Measurements from ENCODE around the gene ZNF518B.
"Not testable (repeated sequence)": the region's sequence is repeated elsewhere in the genome, so short reads cannot be mapped to it uniquely, and the experiment has no call there.

ZNF518B gene

DNA sequence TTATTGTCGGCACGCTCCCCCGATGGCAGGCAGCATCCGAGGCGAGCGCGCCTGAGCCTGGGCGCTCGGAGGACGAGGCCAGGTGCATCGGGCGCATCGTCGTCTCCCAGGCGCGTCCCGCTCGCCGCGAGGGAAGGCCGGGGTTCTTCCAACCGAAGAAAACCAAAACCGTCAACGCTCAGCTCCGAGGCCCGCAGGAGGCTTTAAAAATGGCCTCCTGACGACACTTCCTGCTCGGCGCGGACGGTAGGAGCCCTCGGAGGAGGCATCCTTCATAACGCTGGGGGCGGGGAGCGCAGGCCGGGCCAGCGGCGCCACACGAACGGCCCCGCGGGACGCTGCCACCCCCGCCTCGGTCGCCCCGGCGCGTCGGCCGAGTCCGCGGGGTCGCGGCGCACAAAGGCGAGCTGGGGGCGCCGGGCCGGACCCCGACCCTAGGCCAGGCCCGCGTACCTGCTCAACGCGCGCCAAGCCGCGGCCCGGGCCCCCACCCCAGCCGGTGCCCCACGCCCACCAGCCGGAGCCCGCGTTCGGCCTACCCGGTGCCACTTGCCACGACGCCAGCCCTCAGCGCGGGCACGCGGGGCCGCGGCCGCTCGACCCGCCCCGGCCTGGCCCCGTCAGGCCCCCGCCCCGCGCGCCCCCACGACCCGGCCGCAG, 501 bp downstream of the ZNF518B start:
- peak overlapping the region; percentile 75 to 76 for H3K4me3 ChIP-seq (ENCODE audit: low read length in 2 of 2)
- peaks cover 3 to 5% of the 10 kb centered on the region in 2 donors for H3K9me3 ChIP-seq (ENCODE audit: control insufficient read depth in 2 of 2, low read length in 2 of 2)
- no peak overlapping the region for H3K27ac ChIP-seq (ENCODE audit: low read length)
- peaks cover 14% of the 10 kb centered on the region for H3K4me1 ChIP-seq (ENCODE audit: control insufficient read depth, insufficient read depth, low read length)
- peaks cover 11 to 16% of the 10 kb centered on the region in 2 donors for H3K36me3 ChIP-seq (ENCODE audit: control insufficient read depth in 2 of 2, insufficient read depth in 2 of 2, low read length in 2 of 2)
- H3K27me3 ChIP-seq (ENCODE audit: control insufficient read depth in 1 of 2, insufficient read depth in 2 of 2, low read length in 2 of 2) = peaks cover 8 to 14% of the 10 kb centered on the region in 2 donors
- peak overlapping the region in 1 of 2 donors; percentile 38 for H3K9ac ChIP-seq (ENCODE audit: low read length in 2 of 2)

DNA sequence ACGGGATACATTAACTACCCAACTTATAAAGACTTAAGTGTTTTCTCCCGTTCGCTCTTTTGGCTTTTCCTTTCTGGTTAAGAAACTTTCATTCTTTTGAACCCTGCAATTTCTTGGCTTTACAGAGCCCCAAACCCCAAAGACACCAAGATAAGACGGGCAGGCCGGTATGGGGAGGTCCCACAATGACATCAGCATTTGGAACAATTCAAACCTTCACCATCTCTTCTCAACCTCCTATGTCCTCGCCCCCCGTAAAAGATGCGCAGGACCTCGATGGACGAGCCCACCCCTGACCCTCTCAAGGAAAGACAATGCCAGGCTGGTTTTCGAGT, 999 bp downstream of the ZNF518B start:
- Histone ChIP-seq H3K9ac (ENCODE audit: low read length in 2 of 2) (peak overlapping the region in 1 of 2 donors; percentile 38), H3K36me3 (ENCODE audit: control insufficient read depth in 2 of 2, insufficient read depth in 2 of 2, low read length in 2 of 2) (peaks cover 12 to 16% of the 10 kb centered on the region in 2 donors), H3K4me1 (ENCODE audit: control insufficient read depth, insufficient read depth, low read length) (peaks cover 9% of the 10 kb centered on the region), H3K4me3 (ENCODE audit: low read length in 2 of 2) (peak overlapping the region; percentile 75 to 76), H3K27ac (ENCODE audit: low read length) (no peak overlapping the region), H3K27me3 (ENCODE audit: control insufficient read depth in 1 of 2, insufficient read depth in 2 of 2, low read length in 2 of 2) (peaks cover 7 to 11% of the 10 kb centered on the region in 2 donors), H3K9me3 (ENCODE audit: control insufficient read depth in 2 of 2, low read length in 2 of 2) (peaks cover 4 to 5% of the 10 kb centered on the region in 2 donors)

DNA sequence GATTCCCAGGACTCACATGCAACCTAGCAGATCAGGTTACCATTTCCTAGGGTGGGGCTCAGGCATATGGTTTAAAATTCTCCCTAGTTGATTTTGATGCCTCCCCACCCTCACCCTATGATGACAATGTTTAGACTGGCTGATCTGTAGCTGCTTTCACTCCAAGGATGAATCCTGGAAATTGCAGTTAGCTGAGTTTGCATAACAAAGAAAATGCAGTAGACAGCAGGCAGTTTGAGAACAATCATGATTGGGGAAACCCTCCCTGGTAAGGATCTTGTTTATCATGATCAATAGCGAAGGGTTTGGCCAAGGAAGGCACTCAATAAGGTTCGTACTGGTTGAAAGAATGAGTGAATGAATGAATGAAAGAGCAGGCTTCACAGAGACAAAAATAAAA, 2.1 kb downstream of the ZNF518B start:
- peaks cover 5 to 10% of the 10 kb centered on the region in 2 donors for H3K9me3 ChIP-seq (ENCODE audit: control insufficient read depth in 2 of 2, low read length in 2 of 2)
- peaks cover 17 to 24% of the 10 kb centered on the region in 2 donors for H3K36me3 ChIP-seq (ENCODE audit: control insufficient read depth in 2 of 2, insufficient read depth in 2 of 2, low read length in 2 of 2)
- no peak overlapping the region for H3K9ac ChIP-seq (ENCODE audit: low read length in 2 of 2)
- peaks cover 0 to 2% of the 10 kb centered on the region in 2 donors for H3K27me3 ChIP-seq (ENCODE audit: control insufficient read depth in 1 of 2, insufficient read depth in 2 of 2, low read length in 2 of 2)
- no peak overlapping the region for H3K27ac ChIP-seq (ENCODE audit: low read length)
- H3K4me1 ChIP-seq (ENCODE audit: control insufficient read depth, insufficient read depth, low read length) = peaks cover 5% of the 10 kb centered on the region
- H3K4me3 ChIP-seq (ENCODE audit: low read length in 2 of 2) = no peak overlapping the region

DNA sequence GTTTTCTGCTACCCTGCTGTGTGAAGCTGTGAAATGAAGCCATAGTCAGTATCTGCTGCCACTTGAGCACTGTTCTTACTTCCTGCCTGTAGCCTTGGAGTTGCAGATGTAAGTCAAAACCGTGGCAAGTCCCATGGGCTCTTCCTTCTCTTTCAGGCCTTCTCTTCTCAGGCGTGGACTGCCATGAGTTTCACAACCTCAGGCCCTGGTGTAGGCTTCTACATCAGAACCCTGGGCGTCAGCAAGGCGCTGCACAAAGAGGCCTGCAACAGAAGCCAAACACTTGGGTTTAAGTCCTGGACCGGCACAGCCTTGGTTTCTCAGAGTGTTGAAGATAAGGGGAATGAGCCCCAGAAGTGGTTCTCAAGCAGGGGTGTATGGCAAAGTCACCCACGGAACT, 2.5 kb downstream of the ZNF518B start:
- H3K36me3 ChIP-seq (ENCODE audit: control insufficient read depth in 2 of 2, insufficient read depth in 2 of 2, low read length in 2 of 2) = peaks cover 20 to 28% of the 10 kb centered on the region in 2 donors
- H3K4me1 ChIP-seq (ENCODE audit: control insufficient read depth, insufficient read depth, low read length) = peaks cover 5% of the 10 kb centered on the region
- H3K4me3 ChIP-seq (ENCODE audit: low read length in 2 of 2) = no peak overlapping the region
- H3K27ac ChIP-seq (ENCODE audit: low read length) = no peak overlapping the region
- no peak overlapping the region for H3K9ac ChIP-seq (ENCODE audit: low read length in 2 of 2)
- H3K9me3 ChIP-seq (ENCODE audit: control insufficient read depth in 2 of 2, low read length in 2 of 2) = peaks cover 5 to 12% of the 10 kb centered on the region in 2 donors
- peaks cover 0 to 2% of the 10 kb centered on the region in 2 donors for H3K27me3 ChIP-seq (ENCODE audit: control insufficient read depth in 1 of 2, insufficient read depth in 2 of 2, low read length in 2 of 2)

DNA sequence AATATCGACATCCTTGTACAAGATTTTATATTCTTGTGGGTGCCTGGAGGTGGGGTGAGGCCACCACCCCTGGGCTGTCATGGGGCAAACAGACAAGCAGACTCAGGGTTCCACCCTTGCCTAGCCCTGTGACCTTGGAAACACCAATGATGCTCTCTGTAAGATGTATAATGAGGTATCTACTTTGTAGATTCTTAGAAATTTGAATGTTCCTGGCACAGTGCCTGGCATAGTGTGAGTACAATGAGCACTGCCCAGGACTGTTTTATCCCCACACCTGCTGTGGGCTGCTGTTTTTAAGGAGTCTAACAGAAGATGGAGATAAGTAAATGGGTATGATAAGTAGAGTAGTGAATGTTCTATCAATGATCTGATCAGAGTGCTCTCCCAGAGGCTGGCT, 3.1 kb downstream of the ZNF518B start:
- H3K36me3 ChIP-seq (ENCODE audit: control insufficient read depth in 2 of 2, insufficient read depth in 2 of 2, low read length in 2 of 2) = peaks cover 20 to 29% of the 10 kb centered on the region in 2 donors
- H3K27ac ChIP-seq (ENCODE audit: low read length) = no peak overlapping the region
- peaks cover 5% of the 10 kb centered on the region for H3K4me1 ChIP-seq (ENCODE audit: control insufficient read depth, insufficient read depth, low read length)
- H3K27me3 ChIP-seq (ENCODE audit: control insufficient read depth in 1 of 2, insufficient read depth in 2 of 2, low read length in 2 of 2) = peaks cover 0 to 2% of the 10 kb centered on the region in 2 donors
- peaks cover 5 to 14% of the 10 kb centered on the region in 2 donors for H3K9me3 ChIP-seq (ENCODE audit: control insufficient read depth in 2 of 2, low read length in 2 of 2)
- no peak overlapping the region for H3K4me3 ChIP-seq (ENCODE audit: low read length in 2 of 2)
- no peak overlapping the region for H3K9ac ChIP-seq (ENCODE audit: low read length in 2 of 2)

DNA sequence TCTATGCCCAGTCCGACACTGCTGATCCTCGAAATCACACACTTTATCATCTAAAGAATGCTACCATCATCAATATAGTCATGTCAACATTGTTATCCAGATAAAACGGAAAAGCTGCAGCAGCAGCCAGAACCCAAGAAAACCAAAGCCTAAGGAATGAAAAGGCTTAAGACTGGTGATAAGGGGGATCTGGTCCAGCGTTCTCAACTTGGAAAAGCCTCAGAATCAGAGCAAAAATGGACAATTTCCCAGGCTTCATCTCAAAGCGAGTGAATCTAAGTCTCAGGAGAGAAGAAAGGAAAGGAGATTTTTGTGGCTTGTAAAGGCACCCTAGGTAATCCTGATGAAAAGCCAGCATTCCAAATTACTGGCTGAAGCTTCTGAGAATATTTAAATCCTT, 8.2 kb downstream of the ZNF518B start:
- H3K27me3 ChIP-seq (ENCODE audit: control insufficient read depth in 1 of 2, insufficient read depth in 2 of 2, low read length in 2 of 2) = no peaks in the 10 kb centered on the region
- H3K9me3 ChIP-seq (ENCODE audit: control insufficient read depth in 2 of 2, low read length in 2 of 2) = peaks cover 15 to 35% of the 10 kb centered on the region in 2 donors
- no peak overlapping the region for H3K9ac ChIP-seq (ENCODE audit: low read length in 2 of 2)
- H3K27ac ChIP-seq (ENCODE audit: low read length) = no peak overlapping the region
- H3K36me3 ChIP-seq (ENCODE audit: control insufficient read depth in 2 of 2, insufficient read depth in 2 of 2, low read length in 2 of 2) = peaks cover 29 to 48% of the 10 kb centered on the region in 2 donors
- H3K4me3 ChIP-seq (ENCODE audit: low read length in 2 of 2) = no peak overlapping the region
- H3K4me1 ChIP-seq (ENCODE audit: control insufficient read depth, insufficient read depth, low read length) = no peaks in the 10 kb centered on the region

DNA sequence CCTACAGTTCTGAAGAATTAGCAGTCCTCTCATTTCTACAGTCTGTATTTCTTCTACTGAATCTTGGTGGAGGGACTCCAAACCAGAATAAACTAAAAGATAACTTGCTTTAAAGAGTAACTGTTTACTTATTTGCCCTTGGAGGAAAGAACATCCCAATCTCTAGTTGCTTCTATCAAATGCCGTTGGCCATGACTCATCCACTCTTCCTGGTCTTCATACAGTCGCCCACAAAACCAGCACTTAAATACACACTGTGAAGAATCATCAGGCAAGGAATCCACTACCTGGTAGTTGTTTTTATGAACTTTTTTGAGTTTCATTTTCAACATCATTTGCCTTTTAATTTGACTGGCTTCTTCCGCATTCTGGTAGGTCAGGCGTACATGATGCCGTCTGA, 14.2 kb downstream of the ZNF518B start:
- Histone ChIP-seq H3K4me3 (ENCODE audit: low read length in 2 of 2) (no peak overlapping the region), H3K9me3 (ENCODE audit: control insufficient read depth in 2 of 2, low read length in 2 of 2) (peaks cover 17 to 39% of the 10 kb centered on the region in 2 donors), H3K36me3 (ENCODE audit: control insufficient read depth in 2 of 2, insufficient read depth in 2 of 2, low read length in 2 of 2) (peaks cover 16 to 18% of the 10 kb centered on the region in 2 donors), H3K4me1 (ENCODE audit: control insufficient read depth, insufficient read depth, low read length) (no peaks in the 10 kb centered on the region), H3K9ac (ENCODE audit: low read length in 2 of 2) (no peak overlapping the region), H3K27ac (ENCODE audit: low read length) (no peak overlapping the region), H3K27me3 (ENCODE audit: control insufficient read depth in 1 of 2, insufficient read depth in 2 of 2, low read length in 2 of 2) (no peaks in the 10 kb centered on the region)

DNA sequence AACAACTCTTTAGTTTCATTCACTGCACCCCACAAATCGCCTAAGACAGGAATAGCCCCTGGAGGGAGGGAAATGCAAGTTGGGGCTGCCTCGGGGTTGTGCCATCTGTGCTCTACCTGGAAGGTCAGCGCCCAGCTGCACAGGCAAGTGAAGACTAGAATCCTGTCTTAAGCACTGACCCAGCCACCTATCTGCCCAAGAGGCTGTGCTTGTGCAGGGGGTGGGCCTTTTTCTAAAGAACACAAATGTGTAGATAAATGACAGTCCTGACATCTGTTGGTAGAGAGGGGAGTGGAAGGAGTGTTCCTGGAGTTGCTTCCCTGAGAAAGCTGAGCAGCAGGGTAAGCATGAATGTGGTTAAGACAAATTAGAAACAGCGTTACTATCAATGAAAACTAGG, 15.7 kb downstream of the ZNF518B start:
- no peaks in the 10 kb centered on the region for H3K27me3 ChIP-seq (ENCODE audit: control insufficient read depth in 1 of 2, insufficient read depth in 2 of 2, low read length in 2 of 2)

DNA sequence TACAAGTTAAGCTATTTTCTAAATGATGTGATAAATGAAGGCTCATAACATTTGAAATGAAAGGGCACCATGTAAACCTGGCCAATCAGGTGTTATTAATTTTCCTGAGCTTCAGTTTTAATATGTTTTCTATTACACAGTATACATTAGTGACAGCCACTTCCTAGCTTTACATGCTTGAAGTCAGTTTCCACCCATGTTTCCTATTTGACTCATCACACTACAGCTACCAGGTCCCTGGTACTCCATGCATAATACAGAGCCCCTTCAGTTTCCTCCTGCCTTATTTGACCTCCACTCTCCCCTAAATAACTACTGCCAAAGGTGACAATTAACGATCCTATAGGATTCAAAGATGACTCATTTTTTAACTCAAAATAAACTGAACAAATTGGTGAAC, 18.3 kb downstream of the ZNF518B start:
- no peak overlapping the region for H3K9ac ChIP-seq (ENCODE audit: low read length in 2 of 2)
- H3K36me3 ChIP-seq (ENCODE audit: control insufficient read depth in 2 of 2, insufficient read depth in 2 of 2, low read length in 2 of 2) = peaks cover 0 to 3% of the 10 kb centered on the region in 2 donors
- peaks cover 10 to 25% of the 10 kb centered on the region in 2 donors for H3K9me3 ChIP-seq (ENCODE audit: control insufficient read depth in 2 of 2, low read length in 2 of 2)
- no peak overlapping the region for H3K4me3 ChIP-seq (ENCODE audit: low read length in 2 of 2)
- no peaks in the 10 kb centered on the region for H3K27me3 ChIP-seq (ENCODE audit: control insufficient read depth in 1 of 2, insufficient read depth in 2 of 2, low read length in 2 of 2)
- H3K4me1 ChIP-seq (ENCODE audit: control insufficient read depth, insufficient read depth, low read length) = no peaks in the 10 kb centered on the region
- H3K27ac ChIP-seq (ENCODE audit: low read length) = no peak overlapping the region

More for the DNA sequence above, 15.7 kb downstream of the ZNF518B start:
- H3K9ac ChIP-seq (ENCODE audit: low read length in 2 of 2) = no peak overlapping the region
- H3K4me3 ChIP-seq (ENCODE audit: low read length in 2 of 2) = no peak overlapping the region
- H3K36me3 ChIP-seq (ENCODE audit: control insufficient read depth in 2 of 2, insufficient read depth in 2 of 2, low read length in 2 of 2) = peaks cover 16 to 17% of the 10 kb centered on the region in 2 donors
- peaks cover 14 to 33% of the 10 kb centered on the region in 2 donors for H3K9me3 ChIP-seq (ENCODE audit: control insufficient read depth in 2 of 2, low read length in 2 of 2)
- H3K4me1 ChIP-seq (ENCODE audit: control insufficient read depth, insufficient read depth, low read length) = no peaks in the 10 kb centered on the region
- H3K27ac ChIP-seq (ENCODE audit: low read length) = no peak overlapping the region

DNA sequence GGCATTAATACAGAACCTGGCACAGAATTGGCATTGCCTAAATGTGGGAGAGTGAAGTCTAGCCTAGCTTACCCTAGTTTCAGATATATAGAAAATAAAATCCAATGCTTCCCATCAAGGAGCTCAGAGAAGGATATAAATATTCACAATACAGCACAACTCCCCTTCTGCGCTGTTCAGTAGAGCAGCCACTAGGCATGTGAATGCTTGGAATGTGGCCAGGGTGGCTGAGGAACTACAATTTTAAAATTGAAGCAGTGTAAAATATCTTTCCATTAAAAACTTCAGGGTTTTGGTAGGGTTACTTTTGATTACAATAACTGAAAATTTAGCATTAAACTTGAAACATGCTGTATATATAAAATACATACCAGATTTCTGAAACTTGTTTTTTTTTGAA, 19.5 kb downstream of the ZNF518B start:
- H3K27ac ChIP-seq (ENCODE audit: low read length) = no peak overlapping the region
- H3K4me1 ChIP-seq (ENCODE audit: control insufficient read depth, insufficient read depth, low read length) = no peaks in the 10 kb centered on the region
- H3K27me3 ChIP-seq (ENCODE audit: control insufficient read depth in 1 of 2, insufficient read depth in 2 of 2, low read length in 2 of 2) = no peaks in the 10 kb centered on the region
- no peak overlapping the region for H3K4me3 ChIP-seq (ENCODE audit: low read length in 2 of 2)
- H3K9ac ChIP-seq (ENCODE audit: low read length in 2 of 2) = no peak overlapping the region
- peaks cover 0 to 3% of the 10 kb centered on the region in 2 donors for H3K36me3 ChIP-seq (ENCODE audit: control insufficient read depth in 2 of 2, insufficient read depth in 2 of 2, low read length in 2 of 2)
- H3K9me3 ChIP-seq (ENCODE audit: control insufficient read depth in 2 of 2, low read length in 2 of 2) = peaks cover under 1 to 15% of the 10 kb centered on the region in 2 donors

DNA sequence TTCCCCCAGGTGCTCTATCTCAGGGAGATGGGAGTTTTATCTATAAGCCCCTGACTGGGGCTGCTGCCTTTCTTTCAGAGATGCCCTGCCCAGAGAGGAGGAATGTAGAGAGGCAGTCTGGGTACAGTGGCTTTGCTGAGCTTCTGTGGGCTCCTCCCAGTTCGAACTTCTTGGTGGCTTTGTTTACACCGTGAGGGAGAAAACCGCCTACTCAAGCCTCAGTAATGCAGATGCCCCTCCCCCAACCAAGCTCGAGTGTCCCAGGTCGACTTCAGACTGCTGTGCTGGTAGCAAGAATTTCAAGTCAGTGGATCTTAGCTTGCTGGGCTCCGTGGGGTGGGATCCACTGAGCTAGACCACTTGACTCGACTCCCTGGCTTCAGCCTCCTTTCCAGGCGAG, 29.5 kb downstream of the ZNF518B start:
- H3K9ac ChIP-seq (ENCODE audit: low read length in 2 of 2); H3K36me3 ChIP-seq (ENCODE audit: control insufficient read depth in 2 of 2, insufficient read depth in 2 of 2, low read length in 2 of 2); H3K9me3 ChIP-seq (ENCODE audit: control insufficient read depth in 2 of 2, low read length in 2 of 2); H3K4me1 ChIP-seq (ENCODE audit: control insufficient read depth, insufficient read depth, low read length); H3K27ac ChIP-seq (ENCODE audit: low read length); H3K4me3 ChIP-seq (ENCODE audit: low read length in 2 of 2); H3K27me3 ChIP-seq (ENCODE audit: control insufficient read depth in 1 of 2, insufficient read depth in 2 of 2, low read length in 2 of 2): not testable (repeated sequence)

Data from stomach smooth muscle (tissue), 2 donors.